ENCODE measurements around the gene RAB34. TPM values are rescaled to one million over a fixed set of nuclear protein-coding genes. Genes with fewer than 3 reads are reported as not detected.

The RAB34 gene
- total RNA-seq, 3 donors from 2014 or later (not counting 1 experiment from before 2014, with no cell fraction given) = 3.7 to 12.9 (median 3.8) TPM

GRCh38 chr17:28726627-28727491 is 9.2 kb upstream of the RAB34 start:
- Histone ChIP-seq H3K4me1 (ENCODE audit: control insufficient read depth, insufficient read depth, low read length) (peaks cover 50% of the 10 kb centered on the region), H3K27me3 (ENCODE audit: control insufficient read depth, insufficient read depth, low read length) (no peaks in the 10 kb centered on the region), H3K36me3 (ENCODE audit: control insufficient read depth, insufficient read depth, low read length) (peaks cover 31% of the 10 kb centered on the region), H3K9me3 (ENCODE audit: control insufficient read depth, insufficient read depth, low read length) (no peaks in the 10 kb centered on the region), H3K4me3 (ENCODE audit: low read length) (peak overlapping the region; percentile 71), H3K27ac (ENCODE audit: low read length) (peak overlapping the region; percentile 99)
- Mint-ChIP-seq H3K4me3 (peak overlapping the region; percentile 96), H3K36me3 (no peaks in the 10 kb centered on the region), H3K9me3 (no peaks in the 10 kb centered on the region), H3K27me3 (ENCODE audit: low read depth in 2 of 2) (no peaks in the 10 kb centered on the region), H3K27ac (peak overlapping the region; percentile 96), H3K4me1 (peaks cover 36 to 41% of the 10 kb centered on the region in 2 donors)
- peak; percentile 99 for TF ChIP-seq CTCF (IDR thresholded peaks at IDR 0.05)
- under 1% methylated on average over 57 of the region's 57 CpGs for WGBS (ENCODE audit: insufficient coverage)
- peak; percentile 88 to 94 for DNase-seq
- intact Hi-C loops (cut with micrococcal nuclease) = loop anchor here (1.0 to 5.0 kb wide), 6 partner anchors 23 to 565 kb away; partner anchors contain the start of genes FLOT2 and NUFIP2
- ATAC-seq = peak; percentile 58 to 79 (median 59)

GRCh38 chr17:28726226-28726626 is 8.6 kb upstream of the RAB34 start, which contains the start of gene TLCD1:
TLCD1 (minus strand) TSS chr17:28726233; CDS start chr17:28726097, 136 bp downstream.
- 0% methylated on average over 47 of the region's 49 CpGs for WGBS (ENCODE audit: insufficient coverage)
- no peaks in the 10 kb centered on the region for H3K27me3 ChIP-seq (ENCODE audit: control insufficient read depth, insufficient read depth, low read length)
- H3K4me3 Mint-ChIP-seq = peak within 1 kb of the TSS; percentile 96
- intact Hi-C loops (cut with micrococcal nuclease) = loop anchor here (2.0 to 5.0 kb wide), 4 partner anchors 36 to 566 kb away; partner anchors contain the start of genes FLOT2 and NUFIP2
- peaks cover 41% of the 10 kb centered on the region in 2 donors for H3K4me1 Mint-ChIP-seq
- peaks cover 37% of the 10 kb centered on the region for H3K36me3 ChIP-seq (ENCODE audit: control insufficient read depth, insufficient read depth, low read length)
- H3K27me3 Mint-ChIP-seq (ENCODE audit: low read depth in 2 of 2) = no peaks in the 10 kb centered on the region
- peak within 1 kb of the TSS; percentile 71 for H3K4me3 ChIP-seq (ENCODE audit: low read length)
- H3K27ac ChIP-seq (ENCODE audit: low read length) = peak within 1 kb of the TSS; percentile 99
- ATAC-seq (peak; percentile 12 to 41 (median 40)), DNase-seq (peak; percentile 42 to 77)
- H3K36me3 Mint-ChIP-seq = no peaks in the 10 kb centered on the region
- H3K4me1 ChIP-seq (ENCODE audit: control insufficient read depth, insufficient read depth, low read length) = peaks cover 56% of the 10 kb centered on the region
- no peaks in the 10 kb centered on the region for H3K9me3 ChIP-seq (ENCODE audit: control insufficient read depth, insufficient read depth, low read length)
- no peak for TF ChIP-seq CTCF (IDR thresholded peaks at IDR 0.05)
- H3K9me3 Mint-ChIP-seq = no peaks in the 10 kb centered on the region
- H3K27ac Mint-ChIP-seq = peak within 1 kb of the TSS; percentile 96

- Mint-ChIP-seq H3K4me1 (peaks cover 42% of the 10 kb centered on the region in 2 donors), H3K9me3 (no peaks in the 10 kb centered on the region), H3K27me3 (ENCODE audit: low read depth in 2 of 2) (no peaks in the 10 kb centered on the region), H3K36me3 (no peaks in the 10 kb centered on the region), H3K4me3 (peak overlapping the region; percentile 80), H3K27ac (peak overlapping the region; percentile 36 to 63)
- peaks cover 61% of the 10 kb centered on the region for H3K4me1 ChIP-seq (ENCODE audit: control insufficient read depth, insufficient read depth, low read length)
- intact Hi-C loops (cut with micrococcal nuclease) = loop anchor here (2.0 to 5.0 kb wide), 4 partner anchors 37 to 567 kb away; partner anchors contain the start of genes FLOT2 and NUFIP2
- no peak overlapping the region for H3K27ac ChIP-seq (ENCODE audit: low read length)
- ATAC-seq (no peak), DNase-seq (no peak)
- WGBS (ENCODE audit: insufficient coverage) = 3% methylated on average over 45 of the region's 45 CpGs
- peak overlapping the region; percentile 14 for H3K4me3 ChIP-seq (ENCODE audit: low read length)
- H3K9me3 ChIP-seq (ENCODE audit: control insufficient read depth, insufficient read depth, low read length) = no peaks in the 10 kb centered on the region
- no peaks in the 10 kb centered on the region for H3K27me3 ChIP-seq (ENCODE audit: control insufficient read depth, insufficient read depth, low read length)
- TF ChIP-seq CTCF (IDR thresholded peaks at IDR 0.05) = no peak
- peaks cover 41% of the 10 kb centered on the region for H3K36me3 ChIP-seq (ENCODE audit: control insufficient read depth, insufficient read depth, low read length)
Measured at GRCh38 chr17:28725660-28726225, 8.1 kb upstream of the RAB34 start.

All from natural killer cell (primary cell).